ENCODE results near the gene TEX44.

TEX44 gene

GRCh38 chr2:231632559-231633142 lies 40.0 kb downstream of the TEX44 start:
- in situ Hi-C loops (cut with MboI; ENCODE audit: low sequenced_read_pairs) = no loop called here

GRCh38 chr2:231633241-231633976 lies 40.7 kb downstream of the TEX44 start:
- in situ Hi-C loops (cut with MboI; ENCODE audit: low sequenced_read_pairs) = no loop called here

- in situ Hi-C loops (cut with MboI; ENCODE audit: low sequenced_read_pairs) = no loop called here
Observed at GRCh38 chr2:231634412-231634811, 41.7 kb downstream of the TEX44 start.

GRCh38 chr2:231634951-231635875 lies 42.5 kb downstream of the TEX44 start:
- in situ Hi-C loops (cut with MboI; ENCODE audit: low sequenced_read_pairs) = no loop called here

- in situ Hi-C loops (cut with MboI; ENCODE audit: low sequenced_read_pairs) = no loop called here
Observed at GRCh38 chr2:231640241-231640640, 47.6 kb downstream of the TEX44 start.

- in situ Hi-C loops (cut with MboI; ENCODE audit: low sequenced_read_pairs) = no loop called here
Observed at GRCh38 chr2:231640641-231641111, 48.0 kb downstream of the TEX44 start.

- in situ Hi-C loops (cut with MboI; ENCODE audit: low sequenced_read_pairs) = no loop called here
Observed at GRCh38 chr2:231642631-231643494, 50.2 kb downstream of the TEX44 start.

- in situ Hi-C loops (cut with MboI; ENCODE audit: low sequenced_read_pairs) = no loop called here
Observed at GRCh38 chr2:231643495-231643888, 50.8 kb downstream of the TEX44 start.
